Retinal pigment epithelial cell (primary cell): Measurements from ENCODE around the gene CDHR1.
"Not testable (repeated sequence)": the region's sequence is repeated elsewhere in the genome, so short reads cannot be mapped to it uniquely, and the experiment has no call there.

Experiments used
- DNase-seq: peaks from one replicate; pipeline ENCODE4 v3.0.0-alpha.2; 2010; ENCODE audit warnings: low read depth
- H3K4me3 ChIP-seq: 2 replicates; pipeline ENCODE4 v1.5.1; 2011; ENCODE audit warnings: mild to moderate bottlenecking, low read length, control low read depth, moderate library complexity
- TF ChIP-seq, protein P1 (sequence below): conservative IDR thresholded peaks from 2 replicates; pipeline ENCODE4 v1.5.1; 2011; ENCODE audit warnings: low read depth, low read length, control low read depth, inconsistent platforms

CDHR1 gene

DNA sequence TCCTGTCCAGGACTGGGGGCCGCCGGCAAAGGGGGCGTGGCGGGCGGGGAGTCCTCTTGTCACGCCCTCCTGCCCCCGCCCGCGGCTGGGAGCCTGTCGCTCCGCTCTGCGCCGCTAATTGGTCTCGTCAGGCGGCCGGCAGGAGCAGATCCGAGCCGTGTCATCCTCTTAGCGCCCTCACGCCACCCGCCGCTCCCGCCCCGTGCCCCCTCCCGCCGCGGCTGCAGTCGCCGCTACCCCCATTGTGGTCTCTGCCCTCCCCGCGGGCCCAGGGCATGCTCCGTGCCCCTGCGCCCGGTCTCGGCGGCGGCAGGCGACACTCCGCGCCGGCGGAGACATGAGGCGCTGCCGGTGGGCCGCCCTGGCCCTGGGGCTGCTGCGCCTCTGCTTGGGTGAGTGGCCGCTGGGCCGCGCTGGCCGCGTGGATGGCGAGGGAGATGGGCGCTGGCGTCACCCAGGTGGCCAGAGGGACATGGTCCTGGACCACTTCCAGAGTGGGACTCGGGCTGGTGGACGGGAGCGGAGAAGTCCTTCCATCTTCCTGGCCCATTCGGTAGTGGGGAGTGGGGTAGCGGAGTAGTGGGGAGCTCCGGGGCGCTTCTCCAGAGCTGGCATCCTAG lies at the start of gene CDHR1:
Gene CDHR1, plus strand, starts transcription at position 114 of the 620 bp plus-strand sequence. Its CDS starts 224 bp downstream, at position 338.
- TF ChIP-seq, protein P1, sequence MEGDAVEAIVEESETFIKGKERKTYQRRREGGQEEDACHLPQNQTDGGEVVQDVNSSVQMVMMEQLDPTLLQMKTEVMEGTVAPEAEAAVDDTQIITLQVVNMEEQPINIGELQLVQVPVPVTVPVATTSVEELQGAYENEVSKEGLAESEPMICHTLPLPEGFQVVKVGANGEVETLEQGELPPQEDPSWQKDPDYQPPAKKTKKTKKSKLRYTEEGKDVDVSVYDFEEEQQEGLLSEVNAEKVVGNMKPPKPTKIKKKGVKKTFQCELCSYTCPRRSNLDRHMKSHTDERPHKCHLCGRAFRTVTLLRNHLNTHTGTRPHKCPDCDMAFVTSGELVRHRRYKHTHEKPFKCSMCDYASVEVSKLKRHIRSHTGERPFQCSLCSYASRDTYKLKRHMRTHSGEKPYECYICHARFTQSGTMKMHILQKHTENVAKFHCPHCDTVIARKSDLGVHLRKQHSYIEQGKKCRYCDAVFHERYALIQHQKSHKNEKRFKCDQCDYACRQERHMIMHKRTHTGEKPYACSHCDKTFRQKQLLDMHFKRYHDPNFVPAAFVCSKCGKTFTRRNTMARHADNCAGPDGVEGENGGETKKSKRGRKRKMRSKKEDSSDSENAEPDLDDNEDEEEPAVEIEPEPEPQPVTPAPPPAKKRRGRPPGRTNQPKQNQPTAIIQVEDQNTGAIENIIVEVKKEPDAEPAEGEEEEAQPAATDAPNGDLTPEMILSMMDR: no peak
- H3K4me3 ChIP-seq: peak within 1 kb of the TSS; percentile 31
- DNase-seq: no peak

DNA sequence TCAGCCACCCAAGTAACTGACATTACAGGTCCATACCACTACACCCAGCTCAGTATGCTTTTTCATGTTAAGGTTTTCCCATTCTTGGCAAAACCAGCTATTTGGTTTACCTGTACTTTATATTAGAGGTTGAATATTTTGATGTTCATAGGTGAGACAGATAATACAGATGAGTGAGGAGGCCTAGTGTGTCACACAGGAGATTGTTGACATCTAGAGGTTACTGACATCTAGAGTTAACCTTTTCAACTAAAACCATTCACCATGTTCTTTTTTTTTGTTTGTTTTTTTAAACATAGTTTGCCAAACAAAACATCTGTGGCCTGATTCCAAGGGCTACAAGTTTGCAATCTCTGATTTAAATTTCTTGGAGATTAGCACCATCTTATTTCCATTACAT lies 47.0 kb upstream of the CDHR1 start:
- H3K4me3 ChIP-seq: no peak overlapping the region
- TF ChIP-seq, protein P1: no peak
- DNase-seq: no peak

DNA sequence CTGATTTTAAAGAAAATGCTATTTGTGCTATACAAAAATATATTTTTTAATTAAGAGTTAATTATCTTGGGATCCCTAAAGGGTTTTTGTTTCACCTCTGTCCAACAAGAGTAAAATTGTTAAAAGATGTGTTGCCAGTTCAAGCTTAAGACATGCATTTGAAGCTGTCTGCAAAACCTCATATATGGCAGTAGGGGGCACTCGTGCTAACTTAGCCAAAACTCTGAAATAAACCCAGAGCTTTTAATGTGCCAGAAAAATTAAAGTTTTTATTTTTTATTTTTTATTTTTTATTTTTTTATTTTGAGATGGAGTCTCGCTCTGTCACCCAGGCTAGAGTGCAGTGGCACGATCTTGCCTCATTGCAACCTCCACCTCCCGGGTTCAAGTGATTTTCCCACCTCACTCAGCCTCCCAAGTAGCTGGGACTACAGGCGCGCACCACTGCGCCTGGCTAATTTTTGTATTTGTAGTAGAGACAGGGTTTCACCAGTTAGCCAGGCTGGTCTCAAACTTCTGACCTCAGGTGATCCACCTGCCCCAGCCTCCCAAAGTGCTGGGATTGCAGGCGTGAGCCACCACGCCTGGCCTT lies 46.2 kb upstream of the CDHR1 start:
- peak; percentile 7 for DNase-seq
- TF ChIP-seq, protein P1: peak; percentile 86
- H3K4me3 ChIP-seq: not testable (repeated sequence)

DNA sequence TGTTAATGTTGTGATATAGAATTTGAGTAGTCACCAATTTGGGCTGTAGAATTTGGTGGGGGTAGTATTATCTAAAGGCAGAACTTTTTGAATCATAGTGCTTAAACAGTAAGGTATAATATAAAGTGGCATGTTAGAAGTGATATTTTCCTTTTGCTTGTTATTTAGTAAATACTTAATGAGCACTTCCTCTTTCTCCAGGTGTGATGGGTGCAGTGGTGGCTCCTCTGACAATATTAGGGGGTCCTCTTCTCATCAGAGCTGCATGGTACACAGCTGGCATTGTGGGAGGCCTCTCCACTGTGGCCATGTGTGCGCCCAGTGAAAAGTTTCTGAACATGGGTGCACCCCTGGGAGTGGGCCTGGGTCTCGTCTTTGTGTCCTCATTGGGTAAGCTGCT lies 44.5 kb upstream of the CDHR1 start:
- no peak for DNase-seq
- TF ChIP-seq, protein P1: no peak
- H3K4me3 ChIP-seq: no peak overlapping the region

DNA sequence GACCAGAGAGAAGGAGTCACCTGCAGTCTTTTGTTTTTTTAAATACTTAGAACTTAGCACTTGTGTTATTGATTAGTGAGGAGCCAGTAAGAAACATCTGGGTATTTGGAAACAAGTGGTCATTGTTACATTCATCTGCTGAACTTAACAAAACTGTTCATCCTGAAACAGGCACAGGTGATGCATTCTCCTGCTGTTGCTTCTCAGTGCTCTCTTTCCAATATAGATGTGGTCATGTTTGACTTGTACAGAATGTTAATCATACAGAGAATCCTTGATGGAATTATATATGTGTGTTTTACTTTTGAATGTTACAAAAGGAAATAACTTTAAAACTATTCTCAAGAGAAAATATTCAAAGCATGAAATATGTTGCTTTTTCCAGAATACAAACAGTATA lies 41.6 kb upstream of the CDHR1 start:
- TF ChIP-seq, protein P1: no peak
- DNase-seq: no peak
- no peak overlapping the region for H3K4me3 ChIP-seq

DNA sequence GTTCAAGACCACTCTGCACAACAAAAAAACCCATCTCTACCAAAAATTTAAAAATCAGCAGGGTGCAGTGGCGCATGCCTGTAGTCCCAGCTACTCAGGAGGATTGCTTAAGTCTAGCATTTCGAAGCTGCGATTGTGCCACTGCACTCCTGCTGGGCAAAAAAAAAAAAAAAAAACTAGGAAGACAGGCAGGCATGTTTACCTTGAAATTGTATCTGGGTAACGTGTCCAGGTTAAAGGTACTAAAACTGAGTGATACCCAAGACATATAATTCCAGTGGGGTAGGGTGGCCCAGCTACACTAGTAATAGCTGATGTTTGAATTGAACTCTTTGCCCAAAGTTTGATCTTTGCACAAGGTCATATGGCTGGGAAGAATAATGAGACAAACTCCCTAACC lies 38.8 kb upstream of the CDHR1 start:
- TF ChIP-seq, protein P1: no peak
- no peak for DNase-seq
- H3K4me3 ChIP-seq: no peak overlapping the region

DNA sequence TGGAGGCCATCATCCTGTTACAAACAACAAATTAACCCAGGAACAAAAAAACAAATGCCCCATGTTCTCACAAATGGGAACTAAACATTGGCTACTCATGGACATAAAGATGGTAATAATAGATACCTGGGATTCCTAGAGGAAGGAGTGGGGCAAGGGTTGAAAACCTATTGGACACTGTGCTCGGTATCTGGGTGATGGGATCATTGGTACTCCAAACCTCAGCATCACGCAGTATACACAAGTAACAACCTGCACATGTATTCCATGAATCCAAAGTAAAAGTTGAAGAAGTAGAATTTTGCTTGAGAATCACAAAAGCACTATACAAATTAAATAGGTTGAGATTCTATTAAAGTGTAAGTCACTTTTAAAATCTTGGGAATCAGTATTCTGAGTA lies 38.3 kb upstream of the CDHR1 start:
- no peak for DNase-seq
- TF ChIP-seq, protein P1: no peak
- no peak overlapping the region for H3K4me3 ChIP-seq
